NOMO-1 treated with DMSO at 0.1 percent for 48 hours (cell line): ENCODE measurements around the gene SKP1.
"Not testable (repeated sequence)": the region's sequence is repeated elsewhere in the genome, so short reads cannot be mapped to it uniquely, and the experiment has no call there.

ENCODE experiments used
- DNase-seq: peaks from one replicate; lab custom pipeline; 2025; ENCODE audit not compliant: unreplicated experiment; lab: John Stamatoyannopoulos, UW

SKP1 gene

DNA sequence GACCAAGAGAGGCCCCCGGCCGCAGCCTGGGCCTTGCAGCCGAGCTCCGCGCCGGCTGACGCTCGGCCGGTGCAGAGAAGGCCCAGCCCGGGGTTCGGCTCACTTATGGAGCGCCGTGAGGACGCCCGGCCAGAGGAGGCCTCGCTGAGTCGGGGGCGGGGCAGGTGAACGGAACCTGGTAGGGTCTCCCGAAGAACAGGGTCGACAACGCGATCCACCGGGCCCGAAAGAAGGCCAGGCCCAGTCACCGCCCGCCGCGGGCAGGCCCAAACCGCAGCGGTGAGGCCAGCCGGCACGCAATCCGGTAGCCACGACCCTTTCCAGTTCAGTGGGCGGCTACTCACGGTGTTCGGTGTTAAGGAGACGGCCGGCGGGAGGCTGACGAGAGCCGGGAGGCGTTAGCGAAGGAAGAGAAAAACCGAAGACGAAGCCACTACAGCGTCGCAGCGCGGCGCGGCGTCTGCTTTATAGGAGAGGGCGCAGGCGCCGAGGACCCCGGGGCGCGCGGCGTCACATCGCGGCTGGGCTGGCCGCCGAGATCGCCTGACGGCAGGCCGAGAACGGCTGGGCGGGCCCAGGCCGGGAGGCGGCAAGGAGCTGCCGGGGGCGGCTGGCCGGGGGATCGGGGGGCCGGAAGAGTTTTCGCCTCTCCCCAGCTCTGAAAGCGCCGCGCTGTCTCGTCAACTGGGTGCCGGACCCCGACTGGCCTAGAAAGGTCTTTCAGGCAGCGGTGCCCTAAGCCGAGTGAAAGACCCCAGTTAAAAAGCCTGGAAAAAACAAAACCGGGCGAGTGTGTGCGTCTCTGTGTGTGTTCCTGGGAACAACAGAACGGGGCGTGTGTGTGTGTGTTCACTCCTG is at the start of gene SKP1:
Gene SKP1 (minus strand): TSS at position 440 of the 858 bp plus-strand sequence. CDS start 2,928 bp downstream, outside the sequence.
- DNase-seq, result peak; percentile 79

DNA sequence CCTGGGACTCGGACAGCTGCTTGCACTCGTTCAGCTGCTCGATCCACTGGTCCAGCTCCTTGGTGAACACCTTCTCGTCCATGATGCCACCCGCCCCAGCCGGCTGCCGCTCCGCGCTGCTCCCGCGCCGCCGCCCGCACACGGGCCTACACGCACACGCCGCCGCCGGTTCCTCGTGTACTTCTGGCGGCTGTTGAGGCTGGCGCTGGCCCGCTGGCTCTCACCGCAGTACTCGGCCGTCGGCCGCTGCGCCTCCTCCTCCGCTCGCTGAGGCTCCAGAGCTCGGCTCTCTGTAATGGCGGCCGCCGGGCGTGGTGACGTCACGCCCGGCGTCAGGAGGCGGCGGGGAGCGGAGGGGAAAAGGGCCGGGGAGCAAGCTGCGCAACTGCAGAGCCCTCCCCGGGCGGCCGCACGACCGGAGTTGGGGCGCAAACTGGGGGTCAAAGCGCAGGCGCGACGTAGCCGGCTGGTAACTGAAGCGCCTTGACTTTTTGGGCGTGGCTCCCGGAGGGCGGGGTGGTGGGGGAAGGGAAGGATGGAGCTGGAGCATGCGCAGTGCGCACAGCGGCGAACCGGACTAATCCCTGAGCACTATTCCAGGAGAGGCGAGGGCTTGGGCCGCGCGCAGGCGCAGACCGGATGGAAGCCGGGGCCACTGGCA is 49.2 kb upstream of the SKP1 start, which contains the start of gene PPP2CA:
Gene PPP2CA (minus strand): TSS at position 294 of the 661 bp plus-strand sequence. CDS start 212 bp downstream, at position 82.
- DNase-seq, result peak; percentile 94

DNA sequence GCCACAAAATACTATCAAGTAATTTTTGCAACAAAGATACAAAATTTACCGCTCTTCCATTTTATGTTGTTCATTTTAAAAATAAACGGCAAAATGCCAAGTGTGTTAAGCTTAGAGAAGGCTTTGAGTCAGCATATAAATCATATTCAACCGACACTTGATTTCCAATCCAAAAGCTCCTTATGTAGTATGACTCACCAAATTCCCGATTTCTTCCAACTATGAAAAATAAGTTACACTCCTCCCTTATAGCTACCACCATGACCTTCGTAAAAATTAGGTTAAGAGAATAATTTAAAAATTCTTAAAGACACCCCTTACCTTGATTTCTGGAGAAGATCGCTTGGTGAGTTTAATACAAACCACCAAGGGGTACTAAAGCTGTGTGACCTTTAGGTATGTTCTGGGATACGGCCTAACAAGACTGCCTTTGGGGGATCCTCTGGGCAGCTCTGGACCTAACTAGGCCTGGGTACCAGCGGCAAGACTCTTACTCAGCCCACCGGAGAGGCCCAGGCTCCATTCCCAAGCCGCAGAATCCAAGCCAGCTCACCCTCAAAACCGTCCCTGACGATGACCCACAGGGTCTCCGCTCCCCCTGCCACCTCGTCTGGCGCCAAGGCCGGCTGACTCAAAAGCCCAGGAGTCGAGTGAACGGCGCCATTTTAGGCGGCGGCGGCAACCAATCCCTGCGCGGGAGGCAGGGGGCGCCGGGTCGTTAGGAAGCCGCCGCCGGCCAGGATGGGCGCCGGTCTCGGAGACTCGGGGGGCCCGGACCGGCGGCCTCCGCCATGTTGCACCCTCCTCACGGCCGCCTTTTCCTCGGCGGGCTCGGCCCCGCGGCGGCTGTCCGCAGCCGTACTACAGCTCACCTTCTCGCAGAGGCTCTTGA is 48.4 kb upstream of the SKP1 start:
- peak; percentile 28 for DNase-seq

DNA sequence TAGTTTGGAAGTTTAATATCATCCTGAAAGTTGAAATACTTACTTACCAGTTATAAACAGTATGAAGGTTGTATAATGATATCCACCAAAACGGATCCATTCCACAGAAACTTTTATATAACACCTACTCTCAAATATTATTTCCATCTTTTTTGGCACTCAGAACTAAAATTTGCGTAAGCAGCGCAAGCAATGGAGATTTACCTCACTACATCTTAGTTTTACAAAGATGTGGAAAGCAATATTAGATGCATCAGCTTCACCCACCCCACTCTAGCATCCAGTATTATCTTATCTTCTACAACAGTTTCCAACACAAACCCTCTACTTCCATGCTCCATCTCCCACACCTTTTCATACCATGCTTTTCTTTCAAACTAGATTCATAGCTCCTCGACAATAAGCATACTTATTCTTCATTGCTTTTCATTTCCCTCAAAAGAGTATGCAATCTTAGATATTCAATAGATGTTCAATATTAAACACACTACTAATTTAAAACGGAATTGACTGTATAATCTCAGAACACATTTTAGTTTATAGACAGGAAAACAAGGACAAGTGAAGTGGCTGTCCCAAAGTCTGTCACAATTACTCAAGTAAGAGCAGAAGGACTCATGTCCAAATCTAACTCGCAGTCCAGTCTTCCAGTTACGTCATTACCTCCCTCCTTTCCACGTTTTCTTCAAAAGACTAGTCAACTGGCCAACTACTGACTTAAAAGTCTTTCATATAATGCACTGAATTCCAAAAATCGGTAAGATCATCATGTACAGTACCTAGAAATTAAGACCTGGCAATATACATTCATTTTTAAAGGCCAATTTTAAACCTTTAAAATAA is 46.9 kb upstream of the SKP1 start:
- no peak for DNase-seq

DNA sequence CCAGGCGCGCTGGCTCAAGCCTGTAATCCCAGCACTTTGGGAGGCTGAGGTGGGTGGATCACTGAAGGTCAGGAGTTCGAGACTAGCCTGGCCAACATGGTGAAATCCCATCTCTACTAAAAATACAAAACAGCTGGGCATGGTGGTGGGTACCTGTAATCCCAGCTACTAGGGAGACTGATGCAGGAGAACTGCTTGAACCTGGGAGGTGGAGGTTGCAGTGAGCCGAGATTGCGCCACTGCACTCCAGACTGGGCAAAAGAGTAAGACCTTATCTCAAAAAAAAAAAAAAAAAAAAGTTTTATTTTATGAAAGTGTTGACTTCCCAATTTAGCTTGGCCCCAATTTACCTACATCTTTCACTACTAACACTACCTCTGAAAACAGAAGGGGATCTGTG is 44.9 kb upstream of the SKP1 start:
- not testable (repeated sequence) for DNase-seq

DNA sequence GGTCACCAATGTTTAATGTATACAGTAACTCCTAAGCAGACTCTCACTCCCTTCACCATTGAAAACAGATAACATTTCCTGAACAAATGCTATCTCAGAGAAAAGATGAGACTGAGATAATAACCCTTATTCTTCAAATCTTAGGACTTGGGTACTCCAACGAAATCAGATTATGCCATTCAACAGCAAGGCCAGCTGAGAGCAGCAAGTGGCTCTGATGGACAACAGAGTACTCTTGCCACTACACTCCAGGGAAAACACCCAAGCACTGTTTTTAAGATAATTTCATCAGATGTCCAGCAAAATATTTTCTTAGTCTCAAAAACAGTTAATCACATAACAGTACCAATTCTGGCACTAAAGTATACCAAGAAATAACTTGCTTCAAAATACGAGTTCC is 39.0 kb upstream of the SKP1 start:
- no peak for DNase-seq

DNA sequence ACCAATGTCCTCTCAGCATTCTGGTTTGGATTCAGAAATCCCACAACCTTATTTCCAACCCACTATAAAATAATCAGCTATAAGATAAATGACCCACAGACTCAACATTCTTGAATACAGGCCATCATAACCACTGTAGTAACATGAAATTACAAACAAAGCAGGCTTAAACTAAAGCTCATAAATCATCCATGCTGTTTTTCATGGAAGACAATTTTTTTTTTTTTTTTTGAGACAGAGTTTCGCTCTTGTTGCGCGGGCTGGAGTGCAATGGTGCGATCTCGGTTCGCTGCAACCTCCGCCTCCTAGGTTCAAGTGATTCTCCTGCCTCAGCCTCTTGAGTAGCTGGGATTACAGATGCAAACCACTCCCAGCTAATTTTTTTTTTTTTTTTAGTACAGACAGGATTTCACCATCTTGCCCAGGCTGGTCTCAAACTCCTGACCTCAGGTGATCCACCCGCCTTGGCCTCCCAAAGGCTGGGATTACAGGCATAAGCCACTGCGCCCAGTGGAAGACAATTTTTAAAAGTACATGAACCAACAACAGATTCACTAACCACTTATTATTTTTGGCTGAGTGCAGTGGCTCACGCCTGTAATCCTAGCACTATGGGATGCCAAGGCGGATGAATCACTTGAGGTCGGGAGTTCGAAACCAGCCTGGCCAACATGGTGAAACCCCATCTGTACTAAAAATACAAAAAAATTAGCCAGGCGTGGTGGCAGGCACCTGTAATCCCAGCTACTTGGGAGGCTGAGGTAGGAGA is 34.7 kb upstream of the SKP1 start:
- not testable (repeated sequence) for DNase-seq

DNA sequence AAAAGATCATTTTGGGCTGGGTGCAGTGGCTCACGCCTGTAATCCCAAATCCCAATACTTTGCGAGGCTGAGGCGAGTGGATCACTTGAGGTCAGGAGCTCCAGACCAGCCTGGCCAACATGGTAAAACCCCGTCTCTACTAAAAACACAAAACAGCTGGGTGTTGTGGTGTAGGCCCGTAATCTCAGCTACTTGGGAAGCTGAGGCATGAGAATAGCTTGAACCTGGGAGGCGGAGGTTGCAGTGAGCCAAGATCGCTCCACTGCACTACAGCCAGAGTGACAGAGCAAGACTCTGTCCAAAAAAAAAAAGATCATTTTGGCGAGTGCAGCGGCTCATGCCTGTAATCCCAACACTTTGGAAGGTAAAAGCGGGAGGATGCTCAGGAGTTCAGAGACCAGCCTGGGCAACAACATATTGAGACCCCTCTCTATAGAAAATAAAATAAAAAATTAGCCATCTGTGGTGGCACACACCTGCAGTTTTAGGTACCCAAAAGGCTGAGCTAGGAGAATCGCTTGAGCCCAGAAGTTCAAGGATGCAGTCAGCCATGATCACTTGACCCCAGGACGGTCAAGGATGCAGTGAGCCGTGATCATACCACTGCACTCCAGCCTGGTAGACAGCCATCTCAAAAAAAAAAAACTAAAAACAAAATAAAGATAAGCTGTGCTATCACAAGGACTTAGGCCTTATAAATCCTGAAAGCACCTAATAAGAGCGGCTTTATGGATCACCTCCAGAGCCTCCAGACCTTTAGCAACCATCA is 32.9 kb upstream of the SKP1 start:
- no peak for DNase-seq

DNA sequence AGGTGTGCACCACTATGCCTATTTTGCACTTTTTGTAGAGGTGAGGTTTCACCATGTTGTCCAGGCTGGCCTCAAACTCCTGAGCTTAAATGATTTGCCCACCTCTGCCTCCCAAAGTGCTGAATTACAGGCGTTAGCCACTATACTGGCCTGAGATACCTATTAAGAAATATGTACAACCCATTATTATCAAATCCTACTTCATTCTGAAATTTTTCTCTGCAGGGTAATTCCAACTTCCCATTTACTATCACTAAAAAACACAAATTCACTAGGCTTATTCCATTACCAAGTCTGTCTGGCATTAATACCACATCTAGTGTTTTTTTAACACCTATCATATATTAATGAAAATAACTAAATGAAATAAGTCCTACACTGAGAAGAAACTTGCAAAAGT is 30.9 kb upstream of the SKP1 start:
- DNase-seq, result no peak

DNA sequence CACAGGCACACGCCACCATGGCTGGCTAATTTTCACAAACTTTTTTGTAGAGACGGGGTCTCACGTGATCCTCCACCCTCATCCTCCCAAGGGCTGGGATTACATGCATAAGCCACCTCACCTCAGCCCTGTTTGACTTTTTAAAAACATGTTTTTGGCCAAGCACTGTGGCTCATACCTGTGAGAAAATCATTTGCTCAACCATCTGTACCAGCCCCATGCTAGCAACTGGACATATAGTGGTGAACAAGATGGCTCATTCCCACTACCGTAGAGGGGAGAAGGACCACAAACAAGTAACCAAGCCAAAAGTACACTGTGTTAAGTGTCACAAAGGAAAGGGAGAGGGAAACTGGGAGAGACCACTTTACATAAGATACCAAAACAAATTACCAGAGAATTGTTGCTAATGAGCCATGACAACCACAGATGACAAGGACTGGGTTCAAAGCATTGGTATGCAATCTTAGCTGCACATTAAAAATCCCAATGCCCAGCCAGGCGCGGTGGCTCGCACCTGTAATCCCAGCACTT is 29.9 kb upstream of the SKP1 start:
- no peak for DNase-seq

DNA sequence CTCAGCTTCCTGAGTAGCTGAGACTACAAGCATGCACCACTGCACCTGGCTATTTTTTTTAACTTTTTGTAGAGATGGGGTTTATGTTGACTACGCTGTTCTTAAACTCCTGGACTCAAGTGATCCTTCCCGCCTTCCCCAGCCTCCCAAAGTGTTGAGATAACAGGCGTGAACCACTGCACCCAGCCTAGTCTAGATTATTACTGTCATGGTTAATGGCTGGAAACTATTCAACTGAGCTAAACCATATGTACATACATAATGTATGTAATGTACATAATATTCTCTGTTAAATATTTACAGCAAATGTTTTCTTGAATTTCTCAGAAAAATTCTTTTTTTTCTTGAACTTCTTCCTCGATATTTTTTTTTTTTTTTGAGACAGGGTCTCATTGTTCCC is 27.8 kb upstream of the SKP1 start:
- DNase-seq, result no peak

DNA sequence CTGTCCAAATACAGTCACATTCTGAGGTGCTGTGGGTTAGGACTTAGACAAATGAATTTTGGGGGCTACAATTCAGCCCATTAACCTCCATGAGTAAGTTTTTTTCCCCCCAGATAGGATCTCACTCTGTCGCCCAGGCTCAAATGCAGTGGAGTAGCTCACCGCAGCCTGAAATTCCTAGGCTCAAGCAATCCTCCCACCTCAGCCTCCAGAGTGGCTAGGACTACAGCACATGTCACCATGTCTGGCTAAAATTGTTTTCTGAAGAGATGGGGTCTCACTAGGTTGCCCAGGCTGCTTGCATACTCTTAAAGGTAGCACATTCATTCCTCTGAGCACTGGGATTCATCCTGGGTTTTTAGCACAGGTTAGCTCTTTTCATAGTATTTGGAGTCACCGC is 26.9 kb upstream of the SKP1 start:
- DNase-seq, result no peak

DNA sequence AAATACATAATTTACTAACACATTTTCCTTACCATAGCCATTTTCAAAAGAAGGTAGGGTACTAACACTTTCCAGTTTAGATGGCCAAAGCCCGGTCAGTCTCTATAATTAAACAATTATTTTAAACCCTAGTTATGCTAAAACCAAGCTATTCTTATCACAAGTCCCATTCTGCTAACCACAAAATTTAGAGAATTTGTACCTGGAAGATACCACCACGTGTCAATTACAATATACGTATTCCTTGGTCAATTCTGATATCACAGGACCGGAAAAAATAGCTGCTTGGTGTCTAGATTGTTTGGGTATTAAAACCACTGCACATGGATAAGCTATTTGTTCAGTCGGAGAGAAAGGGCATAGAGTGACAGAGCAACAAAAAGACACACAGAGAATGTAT is 18.9 kb upstream of the SKP1 start:
- no peak for DNase-seq

DNA sequence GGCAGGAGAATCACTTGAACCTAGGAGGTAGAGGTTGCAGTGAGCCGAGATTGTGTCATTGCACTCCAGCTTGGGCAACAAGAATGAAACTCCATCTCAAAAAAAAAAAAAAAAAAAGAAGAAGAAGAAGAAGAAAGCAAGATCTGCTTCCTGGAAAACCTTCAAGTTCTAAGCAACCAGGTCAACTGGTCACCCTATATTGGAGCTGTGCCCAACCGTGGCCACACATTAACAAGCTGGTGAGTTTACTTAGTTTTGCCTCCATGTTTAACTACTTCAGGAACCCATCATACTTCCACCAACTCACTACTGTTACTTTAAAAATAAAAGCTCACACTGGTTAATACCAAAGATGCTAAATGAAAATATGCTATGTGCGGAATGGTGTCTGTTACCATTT is 12.3 kb upstream of the SKP1 start:
- DNase-seq, result no peak

DNA sequence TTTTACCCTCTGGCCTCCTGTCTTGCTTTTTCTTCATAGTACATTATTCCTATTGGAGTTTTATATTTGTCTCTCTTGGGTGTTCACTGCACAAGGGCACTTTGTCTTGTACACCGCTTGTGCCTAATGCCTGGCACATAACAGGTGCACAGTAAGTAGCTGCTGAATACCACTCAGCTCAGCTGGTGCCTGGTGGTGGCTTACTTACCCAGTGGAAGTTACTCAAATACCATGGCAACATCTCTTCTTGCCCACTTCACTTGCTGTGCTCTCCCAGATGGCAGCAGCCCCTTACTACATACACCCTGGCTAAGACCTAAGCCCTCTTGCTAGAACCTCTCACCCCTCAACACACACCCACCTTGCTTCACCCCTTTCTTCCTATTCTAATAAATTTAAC is 11.3 kb upstream of the SKP1 start:
- no peak for DNase-seq

DNA sequence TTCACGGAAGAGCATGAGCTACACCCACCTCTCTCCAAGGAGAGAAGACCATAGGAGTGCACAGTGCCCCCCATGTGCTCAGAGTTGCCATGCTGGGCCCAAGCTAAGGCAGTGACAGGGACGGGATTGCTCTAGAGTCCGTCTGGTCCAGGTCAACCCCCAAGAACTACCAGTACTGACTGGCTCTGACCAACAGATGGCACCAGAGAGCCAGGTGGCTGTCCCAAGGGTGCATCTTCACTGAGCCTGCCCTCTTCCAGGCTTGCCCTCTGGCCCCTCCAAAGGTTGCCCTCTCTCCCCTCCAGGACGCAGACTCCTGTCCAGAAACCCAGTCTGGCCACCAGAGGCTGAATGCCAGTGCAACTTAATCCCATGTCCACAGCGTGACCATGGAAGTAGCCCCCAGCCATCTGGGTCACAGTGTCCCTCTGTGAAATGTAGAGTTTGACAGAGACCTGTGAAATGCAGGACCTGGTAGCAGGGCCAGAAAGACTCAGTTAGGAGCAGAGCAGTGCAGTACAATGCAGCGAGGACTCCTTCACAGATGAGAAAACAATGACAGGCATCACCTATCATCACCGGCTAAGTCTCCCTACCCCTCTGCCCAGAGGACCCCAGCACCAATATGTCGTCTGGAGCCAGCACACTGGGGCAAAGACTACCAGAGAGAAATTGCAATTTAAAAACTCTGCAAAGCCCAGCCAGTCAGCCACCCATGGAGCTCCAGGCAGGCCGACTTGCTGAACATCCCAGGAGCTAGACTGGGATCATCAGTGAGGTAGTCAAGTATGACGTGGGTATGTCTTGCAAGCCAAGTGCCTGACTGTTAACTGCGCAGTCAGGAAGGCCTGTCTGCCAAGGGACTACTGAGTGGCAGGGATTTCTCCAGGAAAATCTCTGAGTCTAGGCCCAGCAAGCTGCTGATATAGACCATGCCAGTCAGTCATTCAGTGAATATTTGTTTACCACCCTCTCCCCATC is 7.7 kb upstream of the SKP1 start:
- DNase-seq, result peak; percentile 66

DNA sequence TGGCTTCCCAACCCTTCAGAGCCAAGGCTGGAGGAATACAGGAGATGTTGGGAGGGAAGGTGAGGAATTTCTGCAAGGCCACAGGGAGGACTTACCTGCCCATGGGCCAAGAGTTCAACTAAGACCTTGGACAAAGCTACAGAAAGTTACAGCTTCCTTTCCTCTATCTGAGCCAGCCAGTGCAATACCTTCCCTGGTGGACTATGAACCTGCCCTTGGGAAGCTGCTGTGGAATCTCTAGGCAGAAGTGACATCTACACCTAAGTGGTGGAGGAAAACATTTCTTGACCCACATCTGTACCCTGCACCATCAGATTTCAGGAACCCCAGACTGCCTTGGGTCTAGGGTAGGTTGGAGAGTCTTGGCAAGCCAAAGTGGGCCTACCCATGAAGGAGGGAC is 6.7 kb upstream of the SKP1 start:
- no peak for DNase-seq

DNA sequence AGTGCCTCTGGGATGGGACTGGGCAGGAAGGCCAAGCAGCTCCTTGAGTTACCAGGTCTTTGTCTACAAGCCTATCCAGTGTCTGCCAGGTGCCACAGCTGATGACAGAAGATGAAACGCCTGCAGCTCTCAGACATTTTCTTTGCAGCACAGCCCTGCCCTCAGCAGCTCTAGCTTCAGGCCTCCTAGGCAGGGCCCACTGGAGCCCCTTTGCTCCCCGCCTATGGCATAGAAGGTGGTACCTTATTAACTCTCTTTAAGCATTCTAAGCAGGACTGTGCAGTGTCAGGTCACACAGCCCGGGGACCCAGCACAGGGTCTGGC is 1.3 kb upstream of the SKP1 start:
- DNase-seq, result no peak
